Spleen (tissue), 7 donors: ENCODE data around the gene SELENOP.

Source experiments
- POLR2A ChIP-seq, 3 donors: fragments of 450-650 bp; IDR thresholded peaks; one replicate each; pipeline ENCODE4 v1.5.1; 2017; ENCODE audit warnings: antibody characterized with exemption in 3 of 3, mild to moderate bottlenecking in 1 of 3
- POLR2AphosphoS5 ChIP-seq, 3 donors: sonication (generic); formaldehyde crosslinking; IDR thresholded peaks; one replicate each; pipeline ENCODE4 v1.5.1; 2017; ENCODE audit warnings: antibody characterized with exemption in 3 of 3
- TF ChIP-seq, protein P1 (sequence below), 11 experiments: fragments of 200-600 bp in 7 of 11; fragments of 450-650 bp in 4 of 11; sonication (generic) in 4 of 11; IDR thresholded peaks in 8 of 11; conservative IDR thresholded peaks in 3 of 11; 1 replicate in 7 of 11; 2 replicates in 4 of 11; pipeline versions ENCODE4 v1.4.0 to v1.8.0; 2016 to 2021; ENCODE audit warnings: antibody characterized with exemption in 11 of 11, inconsistent platforms in 4 of 11, mild to moderate bottlenecking in 1 of 11
- donor health status: DM: no; HTN: no; CAD: no; lungs with moderate emphysema.
- donor health status: DM: no; HTN: no; CAD: no.
- donor health status: DM: no; HTN: no; CAD: no.

- TF ChIP-seq, protein P1, sequence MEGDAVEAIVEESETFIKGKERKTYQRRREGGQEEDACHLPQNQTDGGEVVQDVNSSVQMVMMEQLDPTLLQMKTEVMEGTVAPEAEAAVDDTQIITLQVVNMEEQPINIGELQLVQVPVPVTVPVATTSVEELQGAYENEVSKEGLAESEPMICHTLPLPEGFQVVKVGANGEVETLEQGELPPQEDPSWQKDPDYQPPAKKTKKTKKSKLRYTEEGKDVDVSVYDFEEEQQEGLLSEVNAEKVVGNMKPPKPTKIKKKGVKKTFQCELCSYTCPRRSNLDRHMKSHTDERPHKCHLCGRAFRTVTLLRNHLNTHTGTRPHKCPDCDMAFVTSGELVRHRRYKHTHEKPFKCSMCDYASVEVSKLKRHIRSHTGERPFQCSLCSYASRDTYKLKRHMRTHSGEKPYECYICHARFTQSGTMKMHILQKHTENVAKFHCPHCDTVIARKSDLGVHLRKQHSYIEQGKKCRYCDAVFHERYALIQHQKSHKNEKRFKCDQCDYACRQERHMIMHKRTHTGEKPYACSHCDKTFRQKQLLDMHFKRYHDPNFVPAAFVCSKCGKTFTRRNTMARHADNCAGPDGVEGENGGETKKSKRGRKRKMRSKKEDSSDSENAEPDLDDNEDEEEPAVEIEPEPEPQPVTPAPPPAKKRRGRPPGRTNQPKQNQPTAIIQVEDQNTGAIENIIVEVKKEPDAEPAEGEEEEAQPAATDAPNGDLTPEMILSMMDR (IDR thresholded peaks at IDR 0.05 in 8 of 11, conservative IDR thresholded peaks at IDR 0.05 in 3 of 11) = no peak
- no peak for TF ChIP-seq POLR2A (IDR thresholded peaks at IDR 0.05)
- no peak for TF ChIP-seq POLR2AphosphoS5 (IDR thresholded peaks at IDR 0.05)
Observed at GRCh38 chr5:42839196-42839595, 27.5 kb upstream of the SELENOP start.
